Hematopoietic multipotent progenitor cell treated with erythropoietin and hydrocortisone succinate and interleukin-3 and kit ligand, for 8 days (in vitro differentiated cells): ENCODE data around the gene PRR15L.
"Not testable (repeated sequence)": the region's sequence is repeated elsewhere in the genome, so short reads cannot be mapped to it uniquely, and the experiment has no call there.

Experiments used
- DNase-seq: peaks from one replicate; pipeline ENCODE4 v3.0.0-alpha.2; 2015

PRR15L gene

GRCh38 chr17:47956791-47957590, 692 bp downstream of the PRR15L start:
- DNase-seq, result no peak

DNA sequence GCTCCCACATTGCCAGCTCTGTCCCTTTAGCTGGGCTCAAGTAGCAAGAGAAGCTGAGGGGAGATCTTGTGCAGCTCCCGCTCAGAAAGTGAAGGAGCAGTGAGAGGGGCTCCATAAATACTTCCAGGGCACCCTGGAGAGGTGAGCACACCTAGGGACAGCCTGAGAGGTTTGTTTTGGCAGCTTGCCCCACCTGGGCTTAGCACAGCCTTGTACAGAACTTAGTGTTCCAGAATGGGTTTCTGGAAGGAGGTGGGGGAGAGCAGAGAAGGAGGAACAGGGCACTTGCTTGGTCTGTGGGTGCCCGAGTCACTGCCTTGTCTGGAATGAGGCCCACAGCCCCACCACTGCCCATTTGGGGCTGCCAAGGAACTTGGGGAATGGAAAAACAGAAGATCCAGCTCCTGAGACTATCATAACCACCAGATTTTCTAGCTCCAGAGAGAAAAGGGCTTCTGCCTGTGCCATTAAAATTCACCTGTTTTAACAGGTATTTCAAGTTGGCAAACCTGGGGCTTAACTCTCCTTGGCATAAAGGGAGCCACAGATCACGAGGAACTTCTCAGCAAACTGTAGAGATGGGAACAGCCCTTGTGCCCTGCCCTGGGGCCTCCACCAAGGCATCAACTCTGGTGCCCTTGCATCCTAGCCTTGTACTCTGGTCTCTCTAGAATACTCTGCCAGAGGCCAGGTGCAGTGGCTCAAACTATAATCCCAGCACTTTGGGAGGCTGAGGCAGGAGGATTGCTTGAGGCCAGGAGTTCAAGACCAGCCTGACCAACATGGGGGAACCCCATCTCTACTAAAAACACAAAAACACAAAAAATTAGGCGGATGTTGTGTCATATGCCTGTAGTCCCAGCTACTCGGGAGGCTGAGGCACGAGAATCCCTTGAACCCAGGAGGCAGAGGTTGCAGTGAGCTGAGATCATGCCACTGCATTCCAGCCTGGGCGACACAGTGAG, 1.9 kb downstream of the PRR15L start:
- DNase-seq, result no peak

DNA sequence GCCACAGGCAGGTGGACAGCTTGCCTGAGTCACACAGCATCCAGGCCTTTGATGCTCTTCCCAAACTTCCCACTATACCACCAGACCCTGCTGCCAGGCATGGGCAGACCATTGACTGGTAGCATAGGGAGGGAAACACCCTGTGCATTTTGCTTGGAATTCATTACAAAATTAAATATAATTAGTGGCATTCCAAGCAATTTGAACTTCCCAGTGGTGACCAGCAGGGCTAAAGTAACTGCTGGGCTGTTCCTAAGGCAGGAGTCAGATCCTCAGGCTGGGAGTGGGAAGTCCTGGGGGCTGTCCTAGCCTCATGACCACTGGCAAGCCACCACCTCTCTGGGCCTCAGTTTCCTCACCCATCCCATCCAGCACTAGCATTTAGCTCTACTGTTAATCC, 3.8 kb downstream of the PRR15L start:
- no peak for DNase-seq

- DNase-seq, result no peak
Measured at GRCh38 chr17:47952171-47953021, 5.3 kb downstream of the PRR15L start.

DNA sequence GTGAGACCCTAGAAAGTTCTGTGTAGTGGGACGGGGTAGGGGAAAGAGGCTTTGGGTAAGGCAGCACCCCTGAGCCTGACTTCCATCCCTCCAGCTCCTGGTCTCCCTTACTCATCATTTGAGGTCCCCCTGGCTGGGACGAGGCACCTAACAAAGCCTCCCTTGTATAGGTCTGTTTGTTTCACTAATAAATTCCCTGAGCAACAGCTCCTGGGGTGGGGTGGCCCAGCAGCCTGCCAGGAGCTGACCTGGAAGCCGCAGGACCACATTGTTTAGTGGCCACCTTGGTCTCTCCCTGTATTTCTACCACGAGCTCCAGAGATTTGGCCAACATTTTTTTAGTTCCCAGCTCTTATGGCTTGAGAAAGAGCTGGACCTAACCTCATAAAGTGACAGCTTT, 7.2 kb downstream of the PRR15L start:
- DNase-seq, result no peak

GRCh38 chr17:47949946-47950345, 7.7 kb downstream of the PRR15L start:
- no peak for DNase-seq

DNA sequence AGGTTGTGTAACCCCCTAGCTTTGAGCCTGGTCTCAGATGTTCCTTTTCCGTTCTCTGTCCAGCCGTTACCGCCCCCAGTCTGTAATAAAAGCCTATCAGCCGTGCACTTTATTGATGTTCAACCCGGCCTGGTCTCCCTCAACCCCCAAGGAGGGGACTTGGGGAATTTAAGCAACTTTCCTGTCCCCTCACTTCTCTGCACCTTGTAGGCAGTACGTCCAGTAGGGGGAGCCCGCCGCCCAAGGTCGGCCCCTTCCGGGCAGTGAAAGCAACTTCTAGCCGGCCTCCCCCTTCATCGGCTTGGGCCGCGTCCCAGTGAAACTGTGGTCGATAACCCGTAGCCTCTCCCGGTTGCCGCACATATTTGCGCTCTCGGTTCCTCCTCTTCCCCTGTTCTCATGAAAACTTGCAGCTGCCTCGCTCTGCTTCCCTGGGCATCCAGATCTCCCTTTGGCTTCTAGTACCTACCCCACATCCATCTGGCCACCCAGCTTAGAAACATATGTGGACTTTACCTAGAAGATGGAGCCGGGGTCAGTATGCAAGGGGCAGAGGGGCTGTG, 8.4 kb downstream of the PRR15L start:
- peak; percentile 84 for DNase-seq

- no peak for DNase-seq
Measured at GRCh38 chr17:47948706-47949196, 8.9 kb downstream of the PRR15L start.

DNA sequence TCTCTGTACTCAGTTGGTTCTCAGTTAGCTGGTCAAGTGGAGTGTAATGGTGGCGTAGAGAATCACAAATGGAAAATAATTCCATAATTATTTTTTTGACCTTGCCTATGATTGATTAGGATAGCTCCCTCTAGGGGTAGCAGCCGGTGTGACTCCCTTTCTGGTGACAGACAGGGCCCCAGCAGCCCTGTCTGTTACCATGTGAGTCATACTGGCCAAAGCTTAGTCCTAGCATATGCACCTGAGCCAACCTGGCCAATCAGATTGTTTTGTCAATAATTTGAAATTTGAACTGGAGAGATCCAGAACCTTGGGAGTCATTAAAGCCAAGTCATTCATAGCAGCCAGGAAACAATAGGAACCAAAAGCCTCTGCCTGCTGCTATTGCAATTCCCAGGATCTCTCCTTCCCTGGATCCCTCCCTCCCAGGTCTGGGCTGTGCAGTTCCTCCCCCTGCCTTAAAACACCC, 10.7 kb downstream of the PRR15L start:
- DNase-seq, result peak; percentile 88

GRCh38 chr17:47946516-47946915, 11.2 kb downstream of the PRR15L start:
- DNase-seq, result no peak

DNA sequence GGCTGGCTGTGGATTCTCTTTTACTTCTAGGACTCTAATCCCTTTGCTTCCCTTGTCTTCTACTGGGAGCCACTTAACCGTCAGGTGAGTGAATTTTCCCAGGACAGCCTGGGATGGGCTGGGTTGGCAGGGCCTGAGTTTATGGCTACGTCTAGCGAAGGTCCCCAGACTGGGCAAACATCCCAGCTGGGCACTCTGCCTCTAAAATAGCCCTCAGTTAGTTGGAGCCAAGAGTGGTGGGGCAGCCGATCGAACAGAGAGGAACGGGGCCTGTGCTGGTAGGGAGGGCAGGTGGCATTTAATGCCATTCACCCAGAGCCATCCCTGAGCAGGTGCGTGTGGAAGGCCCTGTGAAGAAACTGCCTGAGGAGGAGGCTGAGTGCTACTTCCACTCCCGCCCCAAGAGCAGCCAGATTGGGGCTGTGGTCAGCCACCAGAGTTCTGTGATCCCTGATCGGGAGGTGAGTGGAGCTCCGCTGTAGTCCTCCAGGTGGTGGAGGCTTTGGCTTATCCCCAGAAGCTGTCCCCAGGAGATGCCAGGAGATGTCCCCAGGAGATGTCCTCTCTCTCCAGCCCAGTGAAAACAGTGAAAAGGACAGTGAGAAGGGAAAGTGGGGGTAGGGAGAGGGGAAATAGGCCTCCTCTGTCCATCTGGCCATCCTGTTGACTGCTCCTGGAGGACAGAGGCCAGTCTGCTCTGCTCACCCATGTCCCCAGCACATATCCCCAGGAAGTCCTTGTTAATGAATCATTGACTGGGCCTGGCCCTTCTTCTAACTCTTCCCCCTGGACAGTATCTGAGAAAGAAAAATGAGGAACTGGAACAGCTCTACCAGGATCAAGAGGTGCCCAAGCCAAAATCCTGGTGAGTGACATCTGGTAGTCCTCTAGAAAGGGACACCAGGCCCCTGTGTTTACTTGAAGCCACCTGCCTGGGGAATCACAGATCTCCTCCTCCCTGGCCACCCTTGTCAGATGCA, 11.9 kb downstream of the PRR15L start:
- no peak for DNase-seq

DNA sequence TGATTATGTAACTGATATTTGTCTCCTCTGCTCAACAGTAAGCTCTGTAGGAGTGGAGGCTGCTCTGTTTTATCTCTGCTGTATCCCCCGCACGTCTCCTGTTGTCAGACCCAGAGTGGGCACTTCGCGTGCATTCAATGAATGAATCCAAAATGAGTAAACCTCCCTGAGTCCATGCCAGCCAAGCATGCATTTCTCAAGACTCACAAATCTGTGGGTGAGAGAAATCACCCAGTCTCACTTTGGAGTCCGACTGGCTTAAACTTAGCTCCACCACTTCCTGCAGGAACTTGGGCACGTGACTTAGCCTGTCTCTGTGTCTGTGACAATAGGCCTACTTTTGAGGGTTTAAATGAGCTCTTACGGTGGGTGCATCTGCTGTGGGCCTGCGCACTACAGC, 12.6 kb downstream of the PRR15L start:
- no peak for DNase-seq

DNA sequence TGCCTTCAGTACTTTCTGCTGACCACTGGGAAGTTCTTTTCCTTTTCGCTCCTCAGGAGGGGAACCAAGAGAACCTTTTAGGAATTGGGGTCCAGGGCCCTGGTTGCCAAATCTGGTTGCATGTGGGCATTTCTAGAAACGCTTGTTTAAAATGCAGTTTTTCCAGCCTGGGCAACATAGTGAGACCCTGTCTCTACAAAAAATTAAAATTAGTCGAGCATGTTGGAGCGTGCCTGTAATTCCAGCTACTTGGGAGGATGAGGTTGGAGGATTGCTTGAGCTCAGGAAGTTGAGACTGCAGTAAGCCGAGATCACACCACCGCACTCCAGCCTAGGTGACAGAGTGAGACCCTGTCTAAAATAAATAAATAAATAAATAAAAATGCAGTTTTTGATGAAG, 15.1 kb downstream of the PRR15L start:
- no peak for DNase-seq

DNA sequence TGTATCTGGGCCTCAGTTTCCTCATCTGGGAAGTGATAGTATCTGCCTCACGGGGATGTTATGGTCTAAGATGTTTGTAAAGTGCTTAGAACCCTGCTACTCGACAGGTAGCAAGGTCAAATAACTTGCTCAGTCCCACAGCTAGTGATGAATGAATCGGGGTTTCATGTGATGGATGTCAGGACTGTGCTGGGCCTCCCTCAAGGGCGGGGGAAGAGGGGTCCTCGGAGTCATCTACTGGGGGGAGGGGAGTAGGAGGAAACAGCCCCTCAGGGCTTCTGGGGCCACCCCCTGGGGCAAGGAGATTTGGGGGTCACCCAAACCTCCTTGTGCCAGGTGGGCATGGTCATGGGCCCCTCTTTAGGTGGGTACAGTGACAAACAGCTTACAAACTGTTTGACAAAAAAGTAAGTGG, 15.6 kb downstream of the PRR15L start:
- DNase-seq, result no peak

DNA sequence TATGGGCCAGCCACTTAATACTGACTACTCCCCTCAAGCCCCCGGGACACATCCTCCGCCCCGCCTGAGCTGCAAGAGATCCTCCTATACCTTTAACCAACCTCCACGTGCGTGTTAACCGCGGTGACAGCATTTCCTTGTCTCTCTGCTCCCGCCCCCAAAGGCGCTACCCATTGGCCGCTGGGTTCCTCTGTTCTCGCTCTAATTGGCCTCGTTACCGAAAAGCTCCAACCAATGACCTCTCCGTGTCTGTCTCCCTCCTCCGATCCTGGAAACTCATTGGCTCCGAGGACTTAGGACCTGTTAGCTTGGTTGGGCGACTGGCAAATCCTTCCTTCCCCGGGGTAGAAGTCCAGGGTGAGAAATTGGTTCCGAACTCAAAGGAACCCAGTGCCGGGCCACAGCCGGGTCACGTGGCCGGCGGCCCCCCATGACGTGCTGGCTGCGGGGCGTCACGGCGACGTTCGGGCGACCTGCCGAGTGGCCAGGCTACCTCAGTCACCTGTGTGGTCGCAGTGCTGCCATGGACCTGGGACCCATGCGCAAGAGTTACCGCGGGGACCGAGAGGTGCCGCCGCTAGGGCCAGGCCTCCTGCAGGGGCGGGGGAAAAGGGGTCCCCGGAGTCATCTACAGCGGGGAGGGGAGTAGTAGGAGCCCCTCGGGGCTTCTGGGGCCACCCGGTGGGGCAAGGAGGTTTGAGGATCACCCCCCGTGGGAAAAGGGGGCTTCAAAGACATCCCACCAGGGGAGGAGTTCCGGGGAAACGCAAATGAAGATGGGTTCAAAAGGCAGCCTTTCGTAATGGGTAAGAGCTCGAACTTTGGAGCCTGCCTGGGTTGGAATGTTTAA, 16.2 kb downstream of the PRR15L start, which contains the start of gene PNPO:
TSS of gene PNPO (plus strand) at position 326 of the 850 bp plus-strand sequence. CDS start at position 431, 105 bp downstream.
- peak; percentile 100 for DNase-seq

DNA sequence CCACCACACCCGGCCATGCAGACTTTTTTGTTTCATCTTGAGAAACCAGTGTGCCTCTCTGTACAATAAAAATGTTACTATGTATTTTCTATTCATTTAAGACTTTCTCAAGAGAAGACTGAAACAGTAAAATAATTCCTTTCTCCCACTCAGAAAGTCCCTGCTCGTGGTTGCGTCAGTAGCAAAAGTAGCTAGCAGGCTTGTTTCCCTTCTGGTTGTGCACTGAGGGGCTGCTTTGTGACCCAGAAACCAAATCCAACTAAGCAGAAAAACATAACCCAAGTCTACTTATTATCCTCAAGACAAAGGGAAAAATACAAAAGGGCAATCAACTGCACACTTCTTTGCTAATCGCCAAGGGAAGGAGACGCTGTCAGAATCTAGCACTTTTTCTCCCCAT, 19.7 kb downstream of the PRR15L start:
- DNase-seq, result no peak

DNA sequence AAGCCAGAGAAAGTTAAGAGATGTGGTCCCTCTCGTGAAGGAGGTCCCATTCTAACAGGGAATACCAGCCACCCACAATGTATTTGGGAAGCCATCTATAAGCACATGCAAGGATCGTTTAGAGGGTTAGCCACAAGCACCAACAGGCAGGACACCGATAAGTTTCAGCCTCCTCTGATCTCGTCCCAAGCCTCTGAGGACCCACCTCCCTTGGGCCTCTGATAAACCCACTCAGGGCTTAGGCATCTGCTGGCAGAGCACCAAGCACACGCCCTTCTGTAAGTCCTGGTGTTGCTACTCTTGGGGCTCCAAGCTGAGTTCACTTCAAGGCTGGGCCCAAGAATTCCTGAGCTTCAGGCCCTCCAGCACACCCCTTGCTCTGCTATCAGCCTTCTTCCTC, 21.7 kb downstream of the PRR15L start:
- DNase-seq, result peak; percentile 99

DNA sequence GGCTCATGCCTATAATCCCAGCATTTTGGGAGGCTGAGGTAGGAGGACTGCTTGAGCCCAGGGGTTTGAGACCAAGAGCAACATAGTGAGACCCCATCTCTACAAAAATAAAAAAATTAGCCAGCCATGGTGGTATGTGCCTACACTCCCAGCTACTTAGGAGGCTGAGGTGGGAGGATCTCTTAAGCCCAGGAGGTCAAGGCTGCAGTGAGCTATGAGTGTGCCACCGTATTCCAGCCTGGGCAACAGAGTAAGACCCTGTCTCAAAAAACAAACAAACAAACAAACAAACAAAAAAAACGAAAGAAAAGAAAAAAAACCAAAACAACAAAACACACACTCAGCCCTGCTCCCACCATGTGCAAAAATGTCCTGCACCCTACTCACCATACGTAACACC, 22.2 kb downstream of the PRR15L start:
- DNase-seq, result not testable (repeated sequence)

GRCh38 chr17:47934856-47935255, 22.8 kb downstream of the PRR15L start:
- no peak for DNase-seq

DNA sequence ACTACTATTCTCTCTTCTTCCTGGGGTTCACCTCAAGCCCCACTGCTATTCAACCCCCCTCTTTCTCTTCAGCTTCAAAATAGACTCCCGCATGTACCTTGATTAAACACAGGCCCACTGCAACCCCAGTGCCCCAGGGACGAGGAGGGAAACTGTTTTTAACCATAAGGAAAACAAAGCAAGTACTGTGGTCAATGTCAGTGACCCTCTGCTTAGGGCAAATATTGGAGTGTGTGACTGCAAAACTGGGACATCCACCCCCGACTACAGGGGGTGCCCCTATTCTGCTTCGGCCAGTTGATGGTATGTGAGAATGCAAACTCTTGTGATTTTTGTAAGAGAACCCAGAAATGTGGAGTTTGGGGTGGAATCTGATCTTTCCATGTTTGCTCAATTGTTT, 25.8 kb downstream of the PRR15L start:
- no peak for DNase-seq
